Activated effector memory CD4-positive, alpha-beta T cell treated with anti-CD3 and anti-CD28 coated beads, Interleukin-2, amount 50 U/mL, for 16 hours (primary cell): ENCODE measurements around the gene ARL15.

Experiments used
- DNase-seq: peaks from one replicate; pipeline ENCODE4 v3.0.0-alpha.2; 2020

Gene ARL15

GRCh38 chr5:54146390-54146789 lies 164.0 kb downstream of the ARL15 start:
- no peak for DNase-seq

- DNase-seq: no peak
These were observed 170.0 kb downstream of the ARL15 start for GRCh38 chr5:54140247-54140840.

GRCh38 chr5:54136516-54137440 lies 173.6 kb downstream of the ARL15 start:
- DNase-seq: no peak

- no peak for DNase-seq
These were observed 175.3 kb downstream of the ARL15 start for GRCh38 chr5:54135042-54135441.

- DNase-seq: no peak
These were observed 176.5 kb downstream of the ARL15 start for GRCh38 chr5:54133917-54134316.

GRCh38 chr5:54120473-54120872 lies 189.9 kb downstream of the ARL15 start:
- DNase-seq: no peak

- DNase-seq: no peak
These were observed 192.4 kb downstream of the ARL15 start for GRCh38 chr5:54117957-54118356.

GRCh38 chr5:54115735-54116403 lies 194.5 kb downstream of the ARL15 start:
- DNase-seq: no peak

GRCh38 chr5:54113060-54113459 lies 197.3 kb downstream of the ARL15 start:
- DNase-seq: no peak

- no peak for DNase-seq
These were observed 200.6 kb downstream of the ARL15 start for GRCh38 chr5:54109626-54110330.

GRCh38 chr5:54108136-54108535 lies 202.2 kb downstream of the ARL15 start:
- no peak for DNase-seq

- no peak for DNase-seq
These were observed 206.5 kb downstream of the ARL15 start for GRCh38 chr5:54103871-54104270.

GRCh38 chr5:54098267-54098666 lies 212.1 kb downstream of the ARL15 start:
- DNase-seq: no peak

GRCh38 chr5:54095969-54096368 lies 214.4 kb downstream of the ARL15 start:
- DNase-seq: no peak

- no peak for DNase-seq
These were observed 215.7 kb downstream of the ARL15 start for GRCh38 chr5:54094706-54095105.

GRCh38 chr5:54093861-54094260 lies 216.5 kb downstream of the ARL15 start:
- no peak for DNase-seq

- no peak for DNase-seq
These were observed 217.3 kb downstream of the ARL15 start for GRCh38 chr5:54093081-54093492.

GRCh38 chr5:54091307-54092130 lies 218.9 kb downstream of the ARL15 start:
- no peak for DNase-seq

GRCh38 chr5:54090495-54091120 lies 219.8 kb downstream of the ARL15 start:
- DNase-seq: no peak

- no peak for DNase-seq
These were observed 222.3 kb downstream of the ARL15 start for GRCh38 chr5:54088081-54088480.

GRCh38 chr5:54087436-54087835 lies 222.9 kb downstream of the ARL15 start:
- DNase-seq: no peak

- no peak for DNase-seq
These were observed 224.2 kb downstream of the ARL15 start for GRCh38 chr5:54086191-54086590.
